CD4-positive, alpha-beta memory T cell (primary cell): ENCODE data around the gene SPATA31E1. TPM values are rescaled to one million over a fixed set of nuclear protein-coding genes. Genes with fewer than 3 reads are reported as not detected.
"Not testable (repeated sequence)": the region's sequence is repeated elsewhere in the genome, so short reads cannot be mapped to it uniquely, and the experiment has no call there.

ENCODE experiments used
- CTCF ChIA-PET: fragments of 350-600 bp; sonication (Branson Sonifier 250); formaldehyde crosslinking; loops from one replicate; lab custom pipeline; 2021; ENCODE audit warnings: inconsistent platforms; ENCODE audit not compliant: partially characterized antibody; lab: Charles Lee
- POLR2A ChIA-PET: fragments of 350-600 bp; sonication (Branson Sonifier 250); formaldehyde crosslinking; loops from one replicate; lab custom pipeline; 2021; ENCODE audit not compliant: partially characterized antibody; lab: Charles Lee
- DNase-seq, 5 donors: peaks; one replicate each; pipeline versions ENCODE4 v3.0.0 to v3.0.0-alpha.2; 2020 to 2022; ENCODE audit warnings: mixed read lengths in 1 of 5
- H3K27ac ChIP-seq: one replicate; pipeline ENCODE4 v1.7.0; 2013; ENCODE audit warnings: low read depth, low read length
- H3K27me3 ChIP-seq: 2 replicates; pipeline ENCODE4 v1.7.0; 2013; ENCODE audit warnings: mild to moderate bottlenecking, low read length, moderate library complexity; ENCODE audit not compliant: insufficient read depth
- H3K36me3 ChIP-seq: 2 replicates; pipeline ENCODE4 v1.7.0; 2013; ENCODE audit warnings: mild to moderate bottlenecking, low read length, moderate library complexity; ENCODE audit not compliant: insufficient read depth
- H3K4me1 ChIP-seq: 2 replicates; pipeline ENCODE4 v1.7.0; 2013; ENCODE audit warnings: mild to moderate bottlenecking, low read length, moderate library complexity; ENCODE audit not compliant: insufficient read depth
- H3K4me3 ChIP-seq, 2 donors: one replicate each; pipeline ENCODE4 v1.7.0; 2013; ENCODE audit warnings: low read length in 2 of 2, mild to moderate bottlenecking in 1 of 2
- H3K9me3 ChIP-seq, 2 donors: one replicate each; pipeline ENCODE4 v1.7.0; 2013; ENCODE audit warnings: low read length in 2 of 2, control low read depth in 1 of 2; ENCODE audit not compliant: control insufficient read depth in 1 of 2
- H3K27ac Mint-ChIP-seq, 7 donors: one replicate each; pipeline ENCODE4 v1.8.0; 2020 to 2021; ENCODE audit warnings: mixed read lengths in 7 of 7, mild to moderate bottlenecking in 6 of 7, inconsistent platforms in 3 of 7, moderate library complexity in 3 of 7
- H3K27me3 Mint-ChIP-seq, 2 donors: one replicate each; pipeline ENCODE4 v1.8.0; 2020 to 2021; ENCODE audit warnings: mixed read lengths in 2 of 2
- H3K36me3 Mint-ChIP-seq, 2 donors: one replicate each; pipeline ENCODE4 v1.8.0; 2020 to 2021; ENCODE audit warnings: mixed read lengths in 2 of 2, inconsistent platforms in 1 of 2, mild to moderate bottlenecking in 1 of 2
- H3K4me1 Mint-ChIP-seq, 4 donors: one replicate each; pipeline ENCODE4 v1.8.0; 2020 to 2021; ENCODE audit warnings: mixed read lengths in 4 of 4, mild to moderate bottlenecking in 1 of 4
- H3K4me3 Mint-ChIP-seq, 8 donors: one replicate each; pipeline ENCODE4 v1.8.0; 2020 to 2021; ENCODE audit warnings: mixed read lengths in 8 of 8, mild to moderate bottlenecking in 7 of 8, moderate library complexity in 6 of 8, inconsistent platforms in 3 of 8
- H3K9me3 Mint-ChIP-seq, 8 donors: one replicate each; pipeline ENCODE4 v1.8.0; 2020 to 2021; ENCODE audit warnings: mixed read lengths in 8 of 8, mild to moderate bottlenecking in 5 of 8, inconsistent platforms in 3 of 8, moderate library complexity in 1 of 8
- intact Hi-C: fragments of 100-400 bp; cut with micrococcal nuclease; formaldehyde crosslinking; loops from one replicate; pipeline ENCODE4 v1.15.1; 2023
- polyA plus RNA-seq, 2 donors: library from polyadenylated mRNA; unstranded; fragments of 300-500 nt; fragmentation: Illumina TruSeq; gene quantifications; one replicate each; pipeline ENCODE4 v1.2.3, GENCODE V29; 2021
- total RNA-seq, 2 experiments: library from RNA; stranded (reverse); gene quantifications; one replicate each; pipeline ENCODE4 v1.2.3, GENCODE V29; 2021

The SPATA31E1 gene
- total and polyA plus RNA-seq, 4 experiments from 2014 or later: not detected

- H3K4me3 ChIP-seq, H3K4me1 ChIP-seq, H3K9me3 ChIP-seq, H3K36me3 ChIP-seq, H3K36me3 Mint-ChIP-seq, H3K4me1 Mint-ChIP-seq, H3K27ac ChIP-seq, H3K9me3 Mint-ChIP-seq, H3K4me3 Mint-ChIP-seq, intact Hi-C loops, H3K27ac Mint-ChIP-seq, POLR2A ChIA-PET, CTCF ChIA-PET, DNase-seq, H3K27me3 Mint-ChIP-seq, H3K27me3 ChIP-seq: not testable (repeated sequence)
Observed at GRCh38 chr9:87937352-87937751, 54.7 kb downstream of the SPATA31E1 start.

GRCh38 chr9:87937918-87938317 is 55.2 kb downstream of the SPATA31E1 start:
- H3K36me3 ChIP-seq, H3K4me1 ChIP-seq, DNase-seq, H3K27me3 ChIP-seq, H3K27me3 Mint-ChIP-seq, H3K4me1 Mint-ChIP-seq, H3K36me3 Mint-ChIP-seq, H3K9me3 Mint-ChIP-seq, H3K27ac Mint-ChIP-seq, intact Hi-C loops, H3K4me3 ChIP-seq, H3K27ac ChIP-seq, POLR2A ChIA-PET, CTCF ChIA-PET, H3K9me3 ChIP-seq, H3K4me3 Mint-ChIP-seq: not testable (repeated sequence)

GRCh38 chr9:87938336-87938735 is 55.7 kb downstream of the SPATA31E1 start:
- H3K36me3 Mint-ChIP-seq, H3K36me3 ChIP-seq, DNase-seq, H3K9me3 ChIP-seq, CTCF ChIA-PET, H3K27ac ChIP-seq, H3K4me1 ChIP-seq, POLR2A ChIA-PET, H3K27me3 ChIP-seq, intact Hi-C loops, H3K27me3 Mint-ChIP-seq, H3K4me3 ChIP-seq, H3K4me1 Mint-ChIP-seq, H3K9me3 Mint-ChIP-seq, H3K4me3 Mint-ChIP-seq, H3K27ac Mint-ChIP-seq: not testable (repeated sequence)

Other genes with a start within 250 kb of the SPATA31E1 start
- gene CTSL, start 156.8 kb upstream of the SPATA31E1 start, total RNA-seq: 10 to 100 TPM; 65.7 to 71.4 TPM
- gene CTSL, start 156.8 kb upstream of the SPATA31E1 start, polyA plus RNA-seq: 10 to 100 TPM in 1 of 2 donors, 1 to 10 TPM in 1; 7.3 to 14.8 TPM
- not detected for gene SPATA31C1, start 35.1 kb downstream of the SPATA31E1 start, total RNA-seq
- gene SPATA31C1, start 35.1 kb downstream of the SPATA31E1 start, polyA plus RNA-seq: not detected
- 1 to 10 TPM; 8.5 to 8.8 TPM for gene CDK20, start 91.7 kb downstream of the SPATA31E1 start, total RNA-seq
- 1 to 10 TPM; 5.6 to 7.0 TPM for gene CDK20, start 91.7 kb downstream of the SPATA31E1 start, polyA plus RNA-seq